Fibroblast of villous mesenchyme (primary cell): ENCODE data around the gene ITGA6. TPM values are rescaled to one million over a fixed set of nuclear protein-coding genes. Genes with fewer than 3 reads are reported as not detected.
A peak's percentile ranks its signal among the peaks of the same experiment; 100 is the strongest.

Experiments used
- DNase-seq: peaks from one replicate; pipeline ENCODE4 v3.0.0-alpha.2; 2010; ENCODE audit warnings: low read depth
- H3K4me3 ChIP-seq: 2 replicates; pipeline ENCODE4 v1.5.1; 2011; ENCODE audit warnings: low read depth, mild to moderate bottlenecking, low read length
- CTCF ChIP-seq: IDR thresholded peaks from 2 replicates; pipeline ENCODE4 v1.5.1; 2012; ENCODE audit warnings: low read depth, mild to moderate bottlenecking, low read length; ENCODE audit not compliant: insufficient read depth
- total RNA-seq: library from RNA; depleted of rRNA; stranded (reverse); fragments of >200 nt; gene quantifications from 2 replicates; pipeline ENCODE4 v1.2.3, GENCODE V29; 2012

The ITGA6 gene
- total RNA-seq, 1 donor = 131 TPM

- TF ChIP-seq CTCF = no peak
- DNase-seq = peak; percentile 29
- H3K4me3 ChIP-seq = no peak overlapping the region
These were observed 11.5 kb downstream of the ITGA6 start for GRCh38 chr2:172438741-172439508.

GRCh38 chr2:172439509-172439860 is 12.1 kb downstream of the ITGA6 start:
- no peak for TF ChIP-seq CTCF
- DNase-seq = no peak
- H3K4me3 ChIP-seq = no peak overlapping the region

- no peak for DNase-seq
- no peak overlapping the region for H3K4me3 ChIP-seq
- no peak for TF ChIP-seq CTCF
These were observed 12.5 kb downstream of the ITGA6 start for GRCh38 chr2:172439911-172440310.

- no peak for TF ChIP-seq CTCF
- H3K4me3 ChIP-seq = no peak overlapping the region
- DNase-seq = no peak
These were observed 13.4 kb downstream of the ITGA6 start for GRCh38 chr2:172440795-172441194.

GRCh38 chr2:172442072-172442895 is 14.9 kb downstream of the ITGA6 start:
- no peak for TF ChIP-seq CTCF
- DNase-seq = peak; percentile 89
- H3K4me3 ChIP-seq = no peak overlapping the region

GRCh38 chr2:172445851-172446250 is 18.5 kb downstream of the ITGA6 start:
- no peak for TF ChIP-seq CTCF
- DNase-seq = no peak
- H3K4me3 ChIP-seq = no peak overlapping the region
